OCI-LY1 (cell line): Measurements from ENCODE around the gene ZNF467.

Experiments used
- H2AFZ ChIP-seq: fragments of 200-600 bp; sonication (generic), shearing (Covaris generic); 2 replicates; pipeline ENCODE4 v1.6.0; 2014; ENCODE audit warnings: antibody characterized with exemption, mild to moderate bottlenecking, low read length
- H3F3A ChIP-seq: fragments of 200-600 bp; sonication (generic), shearing (Covaris generic); 2 replicates; pipeline ENCODE4 v1.6.0; 2014; ENCODE audit warnings: mild to moderate bottlenecking, antibody characterized with exemption, low read length, moderate library complexity; ENCODE audit not compliant: insufficient read depth
- H3K27ac ChIP-seq: fragments of 200-600 bp; sonication (generic); 2 replicates; pipeline ENCODE4 v1.5.1; 2014; ENCODE audit warnings: low read length, mixed run types, mild to moderate bottlenecking, low read depth; ENCODE audit not compliant: poor library complexity, severe bottlenecking
- H3K27me3 ChIP-seq: fragments of 200-600 bp; sonication (generic); 2 replicates; pipeline ENCODE4 v1.6.0; 2014; ENCODE audit warnings: antibody characterized with exemption, mild to moderate bottlenecking, low read length, moderate library complexity; ENCODE audit not compliant: insufficient read depth
- H3K36me3 ChIP-seq: fragments of 200-600 bp; sonication (generic); 2 replicates; pipeline ENCODE4 v1.6.1; 2014; ENCODE audit warnings: mild to moderate bottlenecking, antibody characterized with exemption, low read length, moderate library complexity, mixed read lengths; ENCODE audit not compliant: insufficient read depth
- H3K4me1 ChIP-seq: fragments of 200-600 bp; sonication (generic); 2 replicates; pipeline ENCODE4 v1.5.1; 2014; ENCODE audit warnings: mild to moderate bottlenecking, low read length, moderate library complexity; ENCODE audit not compliant: insufficient read depth, severe bottlenecking
- H3K4me2 ChIP-seq: fragments of 200-600 bp; sonication (generic), shearing (Covaris generic); 2 replicates; pipeline ENCODE4 v1.6.1; 2014; ENCODE audit warnings: low read length
- H3K4me3 ChIP-seq: fragments of 200-600 bp; sonication (generic); 2 replicates; pipeline ENCODE4 v1.5.1; 2014; ENCODE audit warnings: low read length, low read depth, mild to moderate bottlenecking, mixed read lengths; ENCODE audit not compliant: poor library complexity, severe bottlenecking
- H3K79me2 ChIP-seq: fragments of 200-600 bp; shearing (Covaris generic); 2 replicates; pipeline ENCODE4 v1.6.1; 2016; ENCODE audit warnings: mixed run types, low read length, mixed read lengths; ENCODE audit not compliant: insufficient read depth
- H3K9ac ChIP-seq: fragments of 200-600 bp; sonication (generic), shearing (Covaris generic); 2 replicates; pipeline ENCODE4 v1.6.1; 2014; ENCODE audit warnings: mild to moderate bottlenecking, low read length, mixed read lengths
- H3K9me2 ChIP-seq: fragments of 200-600 bp; sonication (generic), shearing (Covaris generic); 2 replicates; pipeline ENCODE4 v1.6.1; 2014; ENCODE audit warnings: low read depth, mild to moderate bottlenecking, low read length, mixed read lengths
- H3K9me3 ChIP-seq: fragments of 200-600 bp; shearing (Covaris generic); 2 replicates; pipeline ENCODE4 v1.6.1; 2014; ENCODE audit warnings: low read length, mixed read lengths
- H4K20me1 ChIP-seq: fragments of 200-600 bp; sonication (generic), shearing (Covaris generic); 2 replicates; pipeline ENCODE4 v1.6.0; 2016; ENCODE audit warnings: mild to moderate bottlenecking, low read length; ENCODE audit not compliant: insufficient read depth
- EZH2 ChIP-seq: fragments of 200-600 bp; sonication (generic), shearing (Covaris generic); IDR thresholded peaks from 2 replicates; pipeline ENCODE4 v1.8.0; 2017; ENCODE audit warnings: borderline replicate concordance, mixed run types, mild to moderate bottlenecking, antibody characterized with exemption, low read length, moderate library complexity, mixed read lengths
- TF ChIP-seq, protein P1 (sequence below): fragments of 200-600 bp; sonication (generic), shearing (Covaris generic); IDR thresholded peaks from 2 replicates; pipeline ENCODE4 v1.5.1; 2017; ENCODE audit warnings: mild to moderate bottlenecking, antibody characterized with exemption, low read length, moderate library complexity, mixed read lengths

Gene ZNF467

DNA sequence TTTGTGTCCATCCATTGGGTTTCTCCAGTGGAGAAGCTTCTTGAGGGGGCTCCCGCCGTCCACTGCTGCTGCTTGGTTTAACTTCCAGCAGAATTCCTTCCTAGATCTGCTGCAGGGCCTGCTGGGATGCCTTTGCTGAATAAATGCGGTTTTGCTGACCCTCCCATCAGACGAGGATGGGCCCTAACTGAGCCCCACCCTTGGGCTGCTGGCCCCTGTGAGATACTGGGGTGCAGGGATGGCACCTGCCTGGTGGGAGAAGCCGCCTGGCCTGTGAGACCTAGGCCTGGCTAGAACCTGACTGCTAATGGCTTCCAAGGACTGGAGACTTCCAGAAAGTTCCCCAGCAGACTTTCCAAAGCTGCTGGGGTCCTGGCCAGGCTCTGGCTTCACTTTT is 43.8 kb downstream of the ZNF467 start:
- Histone ChIP-seq H3K4me1 (no peaks in the 10 kb centered on the region), H3K4me2 (no peak overlapping the region), H3K9me3 (no peaks in the 10 kb centered on the region), H3K79me2 (no peaks in the 10 kb centered on the region), H3F3A (no peaks in the 10 kb centered on the region), H3K9ac (no peak overlapping the region), H3K27me3 (no peaks in the 10 kb centered on the region), H4K20me1 (no peaks in the 10 kb centered on the region), H2AFZ (no peak overlapping the region), H3K27ac (no peak overlapping the region), H3K36me3 (peaks cover 25% of the 10 kb centered on the region; the same call in 1 of the 2 replicates), H3K4me3 (no peak overlapping the region), H3K9me2 (no peaks in the 10 kb centered on the region)
- TF ChIP-seq EZH2, result no peak
- TF ChIP-seq, protein P1, sequence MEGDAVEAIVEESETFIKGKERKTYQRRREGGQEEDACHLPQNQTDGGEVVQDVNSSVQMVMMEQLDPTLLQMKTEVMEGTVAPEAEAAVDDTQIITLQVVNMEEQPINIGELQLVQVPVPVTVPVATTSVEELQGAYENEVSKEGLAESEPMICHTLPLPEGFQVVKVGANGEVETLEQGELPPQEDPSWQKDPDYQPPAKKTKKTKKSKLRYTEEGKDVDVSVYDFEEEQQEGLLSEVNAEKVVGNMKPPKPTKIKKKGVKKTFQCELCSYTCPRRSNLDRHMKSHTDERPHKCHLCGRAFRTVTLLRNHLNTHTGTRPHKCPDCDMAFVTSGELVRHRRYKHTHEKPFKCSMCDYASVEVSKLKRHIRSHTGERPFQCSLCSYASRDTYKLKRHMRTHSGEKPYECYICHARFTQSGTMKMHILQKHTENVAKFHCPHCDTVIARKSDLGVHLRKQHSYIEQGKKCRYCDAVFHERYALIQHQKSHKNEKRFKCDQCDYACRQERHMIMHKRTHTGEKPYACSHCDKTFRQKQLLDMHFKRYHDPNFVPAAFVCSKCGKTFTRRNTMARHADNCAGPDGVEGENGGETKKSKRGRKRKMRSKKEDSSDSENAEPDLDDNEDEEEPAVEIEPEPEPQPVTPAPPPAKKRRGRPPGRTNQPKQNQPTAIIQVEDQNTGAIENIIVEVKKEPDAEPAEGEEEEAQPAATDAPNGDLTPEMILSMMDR, result no peak

GRCh38 chr7:149728491-149729375 is 44.7 kb downstream of the ZNF467 start:
- Histone ChIP-seq H3K27ac (no peak overlapping the region), H3K4me2 (no peak overlapping the region), H3K9me2 (no peaks in the 10 kb centered on the region), H4K20me1 (no peaks in the 10 kb centered on the region), H3K9ac (no peak overlapping the region), H3K4me1 (no peaks in the 10 kb centered on the region), H3K79me2 (no peaks in the 10 kb centered on the region), H3K36me3 (peaks cover 27% of the 10 kb centered on the region; the same call in 1 of the 2 replicates), H3F3A (no peaks in the 10 kb centered on the region), H3K9me3 (no peaks in the 10 kb centered on the region), H3K27me3 (no peaks in the 10 kb centered on the region), H2AFZ (no peak overlapping the region), H3K4me3 (no peak overlapping the region)
- TF ChIP-seq, protein P1, result no peak
- TF ChIP-seq EZH2, result no peak

DNA sequence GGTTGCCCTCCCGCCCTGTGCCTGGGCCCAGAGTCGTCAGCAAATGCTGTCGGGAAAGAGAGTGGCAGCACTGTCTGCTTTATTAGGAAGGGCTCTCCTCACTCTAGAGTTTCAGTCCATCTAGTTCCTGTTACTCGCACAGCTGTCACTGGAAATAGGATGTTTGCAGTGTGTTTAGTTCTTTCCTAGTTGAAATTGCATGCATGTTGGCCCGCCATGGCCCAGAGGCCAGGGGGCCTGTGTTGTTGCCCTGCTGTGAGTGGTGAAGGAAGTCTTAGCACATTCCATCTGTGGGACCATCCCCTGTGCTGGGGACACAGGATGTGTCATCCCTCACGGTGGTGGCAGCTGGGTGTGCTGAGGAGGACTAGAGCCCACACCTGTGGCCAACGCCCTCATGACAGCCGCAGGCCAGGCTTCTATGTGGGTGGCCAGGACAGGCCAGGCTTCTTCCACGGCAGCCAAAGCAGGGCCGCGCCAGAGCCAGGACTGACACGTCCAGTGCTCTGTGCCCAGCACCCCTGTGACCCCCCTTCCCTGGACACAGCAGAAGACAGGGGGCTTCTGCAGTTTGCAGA is 45.4 kb downstream of the ZNF467 start:
- Histone ChIP-seq H3K4me2 (no peak overlapping the region), H3K36me3 (peaks cover 34% of the 10 kb centered on the region; the same call in 1 of the 2 replicates), H3K9me2 (no peaks in the 10 kb centered on the region), H3K27ac (no peak overlapping the region), H2AFZ (no peak overlapping the region), H3K4me1 (no peaks in the 10 kb centered on the region), H3K27me3 (no peaks in the 10 kb centered on the region), H3K79me2 (no peaks in the 10 kb centered on the region), H3K9me3 (no peaks in the 10 kb centered on the region), H3K4me3 (no peak overlapping the region), H3K9ac (no peak overlapping the region), H4K20me1 (no peaks in the 10 kb centered on the region), H3F3A (no peaks in the 10 kb centered on the region)
- no peak for TF ChIP-seq EZH2
- TF ChIP-seq, protein P1, result no peak
